Gastrocnemius medialis (tissue), 4 donors: ENCODE data around the gene PSMA3.
"Not testable (repeated sequence)": the region's sequence is repeated elsewhere in the genome, so short reads cannot be mapped to it uniquely, and the experiment has no call there.

Experiments
- POLR2A ChIP-seq, 2 donors: fragments of 450-650 bp; IDR thresholded peaks; one replicate each; pipeline ENCODE4 v1.6.1; 2017; ENCODE audit warnings: antibody characterized with exemption in 2 of 2, mild to moderate bottlenecking in 2 of 2, moderate library complexity in 2 of 2
- TF ChIP-seq, protein P1 (sequence below), 5 experiments: fragments of 450-650 bp in 3 of 5; fragments of 200-600 bp in 2 of 5; sonication (generic) in 2 of 5; IDR thresholded peaks in 4 of 5; conservative IDR thresholded peaks in 1 of 5; 1 replicate in 4 of 5; 2 replicates in 1 of 5; pipeline ENCODE4 v1.5.1; 2016 to 2019; ENCODE audit warnings: antibody characterized with exemption in 5 of 5, mild to moderate bottlenecking in 3 of 5, moderate library complexity in 3 of 5

DNA sequence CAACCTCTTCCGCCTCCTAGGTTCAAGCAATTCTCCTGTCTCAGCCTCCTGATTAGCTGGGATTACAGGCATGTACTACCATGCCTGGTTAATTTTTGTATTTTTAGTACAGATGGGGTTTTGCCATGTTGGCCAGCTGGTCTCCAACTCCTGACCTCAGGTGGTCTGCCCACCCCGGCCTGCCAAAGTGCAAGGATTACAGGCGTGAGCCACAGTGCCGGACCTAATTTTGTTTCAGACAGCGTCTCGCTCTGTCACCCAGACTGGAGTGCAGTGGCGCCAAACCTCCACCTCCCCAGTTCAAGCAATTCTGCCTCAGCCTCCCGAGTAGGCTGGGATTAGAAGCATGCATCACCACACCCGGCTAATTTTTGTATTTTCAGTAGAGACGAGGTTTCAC lies 17.4 kb downstream of the PSMA3 start:
- not testable (repeated sequence) for TF ChIP-seq POLR2A (IDR thresholded peaks at IDR 0.05)
- TF ChIP-seq, protein P1, sequence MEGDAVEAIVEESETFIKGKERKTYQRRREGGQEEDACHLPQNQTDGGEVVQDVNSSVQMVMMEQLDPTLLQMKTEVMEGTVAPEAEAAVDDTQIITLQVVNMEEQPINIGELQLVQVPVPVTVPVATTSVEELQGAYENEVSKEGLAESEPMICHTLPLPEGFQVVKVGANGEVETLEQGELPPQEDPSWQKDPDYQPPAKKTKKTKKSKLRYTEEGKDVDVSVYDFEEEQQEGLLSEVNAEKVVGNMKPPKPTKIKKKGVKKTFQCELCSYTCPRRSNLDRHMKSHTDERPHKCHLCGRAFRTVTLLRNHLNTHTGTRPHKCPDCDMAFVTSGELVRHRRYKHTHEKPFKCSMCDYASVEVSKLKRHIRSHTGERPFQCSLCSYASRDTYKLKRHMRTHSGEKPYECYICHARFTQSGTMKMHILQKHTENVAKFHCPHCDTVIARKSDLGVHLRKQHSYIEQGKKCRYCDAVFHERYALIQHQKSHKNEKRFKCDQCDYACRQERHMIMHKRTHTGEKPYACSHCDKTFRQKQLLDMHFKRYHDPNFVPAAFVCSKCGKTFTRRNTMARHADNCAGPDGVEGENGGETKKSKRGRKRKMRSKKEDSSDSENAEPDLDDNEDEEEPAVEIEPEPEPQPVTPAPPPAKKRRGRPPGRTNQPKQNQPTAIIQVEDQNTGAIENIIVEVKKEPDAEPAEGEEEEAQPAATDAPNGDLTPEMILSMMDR (IDR thresholded peaks at IDR 0.05 in 4 of 5, conservative IDR thresholded peaks at IDR 0.05 in 1 of 5) = not testable (repeated sequence)
